Heart right ventricle (tissue), 16 donors: ENCODE measurements around the gene JAK1. TPM values are rescaled to one million over a fixed set of nuclear protein-coding genes. Genes with fewer than 3 reads are reported as not detected.

ENCODE experiments used
- ATAC-seq, 8 donors: fragments of 200-7000 bp; cut with Tn5 transposase; one replicate each; pipeline ENCODE4 v1.9.1; 2020; ENCODE audit warnings: mild to moderate bottlenecking in 8 of 8, moderate library complexity in 8 of 8, moderate number of reproducible peaks in 1 of 8
- DNase-seq, 2 donors: peaks; one replicate each; pipeline ENCODE4 v3.0.0-alpha.2; 2020
- H3K27ac ChIP-seq, 10 donors: fragments of 200-600 bp; sonication (generic) in 2 of 10; one replicate each; pipeline versions ENCODE4 v1.5.0 to v1.8.0; 2020 to 2022; ENCODE audit warnings: mild to moderate bottlenecking in 3 of 10
- H3K27me3 ChIP-seq, 7 donors: fragments of 200-600 bp; one replicate each; pipeline ENCODE4 v1.8.0; 2021 to 2022; ENCODE audit warnings: mild to moderate bottlenecking in 2 of 7
- H3K36me3 ChIP-seq, 9 donors: fragments of 200-600 bp; sonication (generic) in 1 of 9; one replicate each; pipeline versions ENCODE4 v1.5.0 to v1.8.0; 2020 to 2022; ENCODE audit warnings: mild to moderate bottlenecking in 2 of 9
- H3K4me1 ChIP-seq, 9 donors: fragments of 200-600 bp; sonication (generic) in 1 of 9; one replicate each; pipeline versions ENCODE4 v1.5.0 to v1.8.0; 2020 to 2022; ENCODE audit warnings: mild to moderate bottlenecking in 4 of 9
- H3K4me3 ChIP-seq, 10 donors: fragments of 200-600 bp; sonication (generic) in 2 of 10; one replicate each; pipeline versions ENCODE4 v1.5.0 to v1.8.0; 2020 to 2022; ENCODE audit warnings: mild to moderate bottlenecking in 7 of 10, moderate library complexity in 2 of 10
- H3K9me3 ChIP-seq, 11 donors: fragments of 200-600 bp in 10 of 11; sonication (generic) in 2 of 11; one replicate each; pipeline versions ENCODE4 v1.5.0 to v1.8.0; 2013 to 2022; ENCODE audit warnings: mild to moderate bottlenecking in 2 of 11, control low read depth in 1 of 11, moderate library complexity in 1 of 11
- WGBS, 2 donors: extraction: QIAGEN DNeasy Blood & Tissue Kit; methylation state at CpG; one replicate each; pipeline ENCODE4 v1.1.7; 2013; ENCODE audit warnings: inconsistent platforms in 1 of 2; 5-methylcytosine and 5-hydroxymethylcytosine counted together
- intact Hi-C, 10 donors: fragments of 100-400 bp; cut with DNase I; formaldehyde crosslinking; loops; one replicate each; pipeline versions ENCODE4 v1.11.1 to v1.14.2; 2022
- polyA plus RNA-seq, 2 donors: library from polyadenylated mRNA; stranded (reverse); fragments of 200-250 nt; gene quantifications; one replicate each; pipeline ENCODE4 v1.2.3, GENCODE V29; 2013
- total RNA-seq, 10 donors: library from RNA; stranded (reverse); fragmentation: NEBNext Ultra II Directional in 3 of 10; extraction: Animal tissue kit (Norgen Biotek cat#: 25700) in 3 of 10; gene quantifications; one replicate each; pipeline versions ENCODE4 v1.2.1 to v1.2.4, GENCODE V29; 2021 to 2023
- TF ChIP-seq, protein P1 (sequence below), 9 donors: fragments of 200-600 bp; sonication (generic) in 2 of 9; IDR thresholded peaks; one replicate each; pipeline versions ENCODE4 v1.5.0 to v1.8.0; 2021 to 2022; ENCODE audit warnings: antibody characterized with exemption in 9 of 9, mild to moderate bottlenecking in 5 of 9, moderate library complexity in 1 of 9
- donor health status: Arrhythmogenic right ventricular cardiomyopathy.
- donor health status: ischemic (EF 13 %, LVEDD 7.1; RV severe dilation, severe dysfunction).
- donor health status: healthy with polysubstance abuse.
- donor health status: DM: no; HTN: yes; CAD: no.
- donor health status: DM: no; HTN: no; CAD: no.
- donor health status: ischemic (EF 25% LVEDD 6.9; RV normal size, moderate dysfunction).
- donor health status: ischemic (EF 25% LVEDD 5.7; RV mildly dilated, moderate dysfunction).
- donor health status: healthy.
- donor health status: DM: yes; HTN: yes; CAD: no.
- donor health status: Ischemic cardiomyopathy.
- donor health status: ischemic (EF 35%, LVEDD 5.7; RV mildly dilated, moderate dysfunction).
- donor health status: nonischemic (EF 11% LVEDD 7.7; RV severe dilation, severe dysfunction).
- donor health status: DM: yes; HTN: yes; CAD: no.
- donor health status: PGD.
- donor health status: ischemic (EF 29% LVEDD 5.4; RV normal size, mild dysfunction).
- donor health status: nonischemic (EF 23%, LVEDD 6.1; RV moderate dilation, normal function).

JAK1 gene
- total and polyA plus RNA-seq, 12 donors, result 20.1 to 122 (median 81.3) TPM

- intact Hi-C loops, result loop anchor here in 5 of 10 donors (5.0 to 10.0 kb wide), 6 partner anchors 69 to 216 kb away; partner anchors contain the start of gene RAVER2 (in 1 of the 5)
- peaks cover 7 to 78% (median 55%) of the 10 kb centered on the region in 9 donors for H3K4me1 ChIP-seq
Measured at GRCh38 chr1:64963466-64963865, 2.9 kb downstream of the JAK1 start.

DNA sequence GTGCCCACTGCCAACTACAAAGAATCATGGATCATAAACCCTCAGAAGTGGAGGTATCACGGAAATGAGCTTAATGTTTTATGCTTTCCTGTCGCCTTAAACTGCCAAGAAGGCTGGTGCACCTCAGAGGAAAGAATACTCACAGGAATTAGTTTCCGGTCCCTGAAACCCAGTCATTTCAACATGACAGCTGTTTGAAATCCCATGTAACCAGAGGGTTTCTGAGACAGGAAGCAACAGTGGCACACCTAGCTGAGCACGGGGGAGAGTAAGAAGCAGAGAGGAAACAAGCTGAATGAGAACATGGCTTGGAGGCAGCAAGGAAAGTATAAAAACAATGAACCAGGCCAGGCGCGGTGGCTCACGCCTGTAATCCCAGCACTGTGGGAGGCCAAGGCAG is 3.9 kb downstream of the JAK1 start:
- TF ChIP-seq, protein P1, sequence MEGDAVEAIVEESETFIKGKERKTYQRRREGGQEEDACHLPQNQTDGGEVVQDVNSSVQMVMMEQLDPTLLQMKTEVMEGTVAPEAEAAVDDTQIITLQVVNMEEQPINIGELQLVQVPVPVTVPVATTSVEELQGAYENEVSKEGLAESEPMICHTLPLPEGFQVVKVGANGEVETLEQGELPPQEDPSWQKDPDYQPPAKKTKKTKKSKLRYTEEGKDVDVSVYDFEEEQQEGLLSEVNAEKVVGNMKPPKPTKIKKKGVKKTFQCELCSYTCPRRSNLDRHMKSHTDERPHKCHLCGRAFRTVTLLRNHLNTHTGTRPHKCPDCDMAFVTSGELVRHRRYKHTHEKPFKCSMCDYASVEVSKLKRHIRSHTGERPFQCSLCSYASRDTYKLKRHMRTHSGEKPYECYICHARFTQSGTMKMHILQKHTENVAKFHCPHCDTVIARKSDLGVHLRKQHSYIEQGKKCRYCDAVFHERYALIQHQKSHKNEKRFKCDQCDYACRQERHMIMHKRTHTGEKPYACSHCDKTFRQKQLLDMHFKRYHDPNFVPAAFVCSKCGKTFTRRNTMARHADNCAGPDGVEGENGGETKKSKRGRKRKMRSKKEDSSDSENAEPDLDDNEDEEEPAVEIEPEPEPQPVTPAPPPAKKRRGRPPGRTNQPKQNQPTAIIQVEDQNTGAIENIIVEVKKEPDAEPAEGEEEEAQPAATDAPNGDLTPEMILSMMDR (IDR thresholded peaks at IDR 0.05), result no peak
- ATAC-seq (no peak), DNase-seq (no peak)
- Histone ChIP-seq H3K9me3 (no peaks in the 10 kb centered on the region), H3K4me1 (peaks cover 7 to 86% (median 64%) of the 10 kb centered on the region in 9 donors), H3K36me3 (no peaks in the 10 kb centered on the region), H3K4me3 (no peak overlapping the region), H3K27me3 (no peaks in the 10 kb centered on the region), H3K27ac (peak overlapping the region in 1 of 10 donors; percentile 18)
- 55 to 72% methylated on average over 7 of the region's 7 CpGs for WGBS, 2 donors
- intact Hi-C loops, result loop anchor here in 5 of 10 donors (5.0 to 10.0 kb wide), 6 partner anchors 68 to 215 kb away; partner anchors contain the start of gene RAVER2 (in 1 of the 5)

More at GRCh38 chr1:64963466-64963865, 2.9 kb downstream of the JAK1 start:
- DNase-seq, result no peak
- WGBS, 2 donors, result 84 to 94% methylated on average over 5 of the region's 5 CpGs
- Histone ChIP-seq H3K27me3 (no peaks in the 10 kb centered on the region), H3K36me3 (no peaks in the 10 kb centered on the region), H3K9me3 (no peaks in the 10 kb centered on the region), H3K4me3 (no peak overlapping the region), H3K27ac (no peak overlapping the region)
- no peak for ATAC-seq
- TF ChIP-seq, protein P1 (IDR thresholded peaks at IDR 0.05), result no peak

GRCh38 chr1:64961923-64962322 is 4.4 kb downstream of the JAK1 start:
- H3K36me3 ChIP-seq, result no peaks in the 10 kb centered on the region
- no peaks in the 10 kb centered on the region for H3K9me3 ChIP-seq
- peaks cover 11 to 86% (median 69%) of the 10 kb centered on the region in 9 donors for H3K4me1 ChIP-seq
- DNase-seq (no peak), ATAC-seq (no peak)
- intact Hi-C loops, result loop anchor here in 5 of 10 donors (5.0 to 10.0 kb wide), 6 partner anchors 67 to 215 kb away; partner anchors contain the start of gene RAVER2 (in 1 of the 5)
- H3K4me3 ChIP-seq, result no peak overlapping the region
- TF ChIP-seq, protein P1 (IDR thresholded peaks at IDR 0.05), result no peak
- H3K27ac ChIP-seq, result no peak overlapping the region
- 74 to 80% methylated on average over 1 of the region's 1 CpG for WGBS, 2 donors
- no peaks in the 10 kb centered on the region for H3K27me3 ChIP-seq

- H3K36me3 ChIP-seq, result no peaks in the 10 kb centered on the region
- no peak for ATAC-seq
- intact Hi-C loops, result loop anchor here in 5 of 10 donors (5.0 to 10.0 kb wide), 6 partner anchors 66 to 213 kb away; partner anchors contain the start of gene RAVER2 (in 1 of the 5)
- no peaks in the 10 kb centered on the region for H3K27me3 ChIP-seq
- TF ChIP-seq, protein P1 (IDR thresholded peaks at IDR 0.05), result no peak
- H3K9me3 ChIP-seq, result no peaks in the 10 kb centered on the region
- H3K27ac ChIP-seq, result no peak overlapping the region
- H3K4me1 ChIP-seq, result peaks cover 20 to 95% (median 80%) of the 10 kb centered on the region in 9 donors
- DNase-seq, result no peak
- no peak overlapping the region for H3K4me3 ChIP-seq
Measured at GRCh38 chr1:64960731-64961130, 5.6 kb downstream of the JAK1 start.
